Stimulated activated CD4-positive, alpha-beta T cell treated with anti-CD3 and anti-CD28 coated beads, Interleukin-4, amount 100 ng/mL, for 24 hours (primary cell): Measurements from ENCODE around the gene UCP2.
"Not testable (repeated sequence)": the region's sequence is repeated elsewhere in the genome, so short reads cannot be mapped to it uniquely, and the experiment has no call there.

Source experiments
- DNase-seq: peaks from one replicate; pipeline ENCODE4 v3.0.0-alpha.2; 2020

The UCP2 gene

DNA sequence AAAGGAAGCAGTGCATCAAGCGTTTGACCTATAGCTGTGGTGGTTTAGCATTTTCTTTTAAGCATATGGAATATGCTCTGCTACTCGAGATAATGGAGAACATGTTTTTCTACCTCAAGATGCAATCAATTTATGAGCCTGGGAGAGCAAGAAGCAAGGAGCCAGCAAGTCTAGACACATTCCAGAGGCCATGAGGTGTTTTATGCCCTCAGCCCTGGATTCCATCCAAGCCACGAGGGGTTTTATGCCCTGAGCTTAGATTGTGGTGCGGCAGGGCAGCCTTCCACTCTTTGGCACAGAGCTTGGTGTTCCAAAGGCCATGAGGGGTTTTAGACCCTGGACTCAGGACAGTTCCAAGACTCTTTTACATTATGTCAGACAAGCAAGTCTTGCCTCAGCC lies 43.5 kb downstream of the UCP2 start:
- no peak for DNase-seq

DNA sequence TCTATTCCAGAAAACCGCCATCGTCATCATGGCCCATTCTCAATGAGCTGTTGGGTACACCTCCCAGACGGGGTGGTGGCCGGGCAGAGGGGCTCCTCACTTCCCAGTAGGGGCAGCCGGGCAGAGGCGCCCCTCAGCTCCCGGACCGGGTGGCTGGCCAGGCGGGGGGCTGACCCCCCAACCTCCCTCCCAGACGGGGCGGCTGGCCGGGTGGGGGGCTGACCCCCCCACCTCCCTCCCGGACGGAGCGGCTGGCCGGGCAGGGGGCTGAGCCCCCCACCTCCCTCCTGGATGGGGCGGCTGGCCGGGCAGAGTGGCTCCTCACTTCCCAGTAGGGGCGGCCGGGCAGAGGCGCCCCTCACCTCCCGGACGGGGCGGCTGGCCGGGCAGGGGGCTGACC lies 46.6 kb downstream of the UCP2 start:
- DNase-seq: not testable (repeated sequence)

DNA sequence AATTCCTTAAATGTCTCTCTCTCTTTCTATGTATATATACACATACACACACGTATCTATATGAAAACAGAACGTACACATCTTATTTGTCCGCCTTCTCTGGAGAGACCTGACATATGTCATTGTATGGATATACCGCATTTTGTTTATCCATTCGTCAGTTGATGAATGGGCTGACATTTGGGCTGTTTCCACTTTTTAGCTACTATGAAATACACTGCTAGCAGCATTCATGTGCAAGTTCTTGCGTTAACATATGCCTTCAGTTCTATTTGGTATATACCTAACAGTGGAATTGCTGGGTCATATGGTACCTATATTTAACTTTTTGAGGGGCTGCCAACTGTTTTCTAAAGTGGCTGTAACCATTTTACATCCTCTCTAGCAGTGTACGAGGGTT lies 49.9 kb downstream of the UCP2 start:
- DNase-seq: no peak

DNA sequence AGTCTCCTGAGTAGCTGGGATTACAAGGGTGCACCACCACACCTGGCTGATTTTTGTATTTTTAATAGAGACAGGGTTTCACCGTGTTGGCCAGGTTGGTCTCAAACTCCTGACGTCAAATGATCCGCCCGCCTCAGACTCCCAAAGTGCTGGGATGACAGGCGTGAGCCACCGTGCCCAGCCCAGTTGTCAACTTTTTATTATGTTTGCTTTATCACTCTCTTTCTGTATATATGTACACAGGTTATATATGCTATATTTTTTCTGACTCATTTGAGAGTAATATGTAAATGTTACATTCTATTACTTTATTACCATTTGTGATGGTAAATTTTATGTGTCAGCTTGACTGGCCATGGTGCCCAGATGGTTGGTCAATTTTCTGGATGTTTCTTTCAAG lies 50.7 kb downstream of the UCP2 start:
- no peak for DNase-seq

DNA sequence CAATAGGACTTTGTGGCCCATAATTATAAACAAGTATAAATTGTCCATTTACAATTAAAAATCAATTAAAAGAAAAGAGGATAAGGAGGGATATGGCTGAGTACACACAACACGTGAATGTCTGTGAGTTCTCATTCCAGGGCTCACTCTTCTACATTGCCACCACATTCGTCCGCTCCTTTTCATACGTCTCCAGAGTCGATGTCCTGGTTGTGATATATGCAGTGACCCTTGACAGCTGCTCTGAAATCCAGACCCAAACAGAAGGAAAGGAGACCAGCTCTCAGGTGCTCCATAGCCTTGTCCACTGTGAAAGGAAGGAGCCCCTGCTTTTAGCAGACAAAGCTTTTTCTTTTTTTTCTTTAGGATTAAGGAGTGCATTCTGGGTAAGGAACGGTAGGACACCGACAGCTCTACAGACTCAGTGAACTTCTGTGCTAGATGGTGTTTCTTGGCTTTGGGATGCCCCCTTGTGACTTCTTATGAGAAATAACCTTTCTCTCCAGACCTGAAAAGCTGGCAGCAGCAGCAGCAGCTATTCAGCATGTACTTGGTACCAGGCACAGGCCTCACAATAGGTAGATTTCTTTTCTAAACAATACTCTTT lies 51.5 kb downstream of the UCP2 start:
- no peak for DNase-seq

DNA sequence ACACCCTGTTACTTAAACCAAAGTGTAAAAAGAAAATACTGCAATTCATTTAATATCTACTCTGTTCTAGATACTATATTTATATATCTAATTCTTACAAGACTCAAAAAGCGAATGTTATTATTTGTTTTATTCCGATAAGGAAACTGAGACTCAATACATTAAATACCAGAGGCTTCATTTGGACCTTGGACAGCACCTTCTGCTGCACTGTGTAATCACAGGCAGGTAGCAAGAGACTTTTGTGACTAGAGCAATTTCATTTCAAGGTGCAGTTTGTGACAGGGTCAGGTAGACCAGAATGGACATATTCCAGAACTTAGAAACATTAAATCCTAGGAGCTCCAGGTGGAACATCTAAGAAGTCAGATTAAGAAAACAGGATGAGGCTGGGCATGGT lies 53.3 kb downstream of the UCP2 start:
- DNase-seq: no peak
